ENCODE measurements around the gene RAMACL. TPM values are rescaled to one million over a fixed set of nuclear protein-coding genes. Genes with fewer than 3 reads are reported as not detected.

Gene RAMACL
- total RNA-seq, 4 donors from 2014 or later, result 8.2 to 10.8 (median 9.1) TPM

DNA sequence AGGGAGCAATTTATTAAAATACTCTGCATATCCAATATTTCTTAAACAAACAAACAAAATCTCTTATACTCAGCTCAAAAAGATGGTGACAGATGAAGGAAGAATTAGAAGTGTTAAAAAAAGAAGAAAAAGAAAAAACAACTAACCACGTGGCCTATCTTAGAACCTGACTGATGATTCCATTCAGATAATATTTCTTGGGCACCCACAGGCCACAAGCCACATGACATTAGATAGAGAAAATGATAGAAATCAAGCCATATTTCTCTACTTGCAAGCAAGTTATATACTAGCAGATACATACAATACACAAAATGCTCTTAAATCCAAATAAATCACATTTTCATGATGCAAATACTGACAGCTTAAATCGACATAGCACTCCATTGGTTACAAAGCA is 14.5 kb upstream of the RAMACL start:
- Histone ChIP-seq H3K9me3 (no peaks in the 10 kb centered on the region), H3K4me3 (no peak overlapping the region), H3K27me3 (no peaks in the 10 kb centered on the region), H3K4me1 (peaks cover 0 to 28% (median 15%) of the 10 kb centered on the region in 4 donors), H3K27ac (no peak overlapping the region), H3K36me3 (no peaks in the 10 kb centered on the region)
- DNase-seq (ENCODE audit: low spot score in 2 of 2), result no peak
- WGBS, 2 donors, result 69 to 79% methylated on average over 2 of the region's 2 CpGs
- TF ChIP-seq, protein P1, sequence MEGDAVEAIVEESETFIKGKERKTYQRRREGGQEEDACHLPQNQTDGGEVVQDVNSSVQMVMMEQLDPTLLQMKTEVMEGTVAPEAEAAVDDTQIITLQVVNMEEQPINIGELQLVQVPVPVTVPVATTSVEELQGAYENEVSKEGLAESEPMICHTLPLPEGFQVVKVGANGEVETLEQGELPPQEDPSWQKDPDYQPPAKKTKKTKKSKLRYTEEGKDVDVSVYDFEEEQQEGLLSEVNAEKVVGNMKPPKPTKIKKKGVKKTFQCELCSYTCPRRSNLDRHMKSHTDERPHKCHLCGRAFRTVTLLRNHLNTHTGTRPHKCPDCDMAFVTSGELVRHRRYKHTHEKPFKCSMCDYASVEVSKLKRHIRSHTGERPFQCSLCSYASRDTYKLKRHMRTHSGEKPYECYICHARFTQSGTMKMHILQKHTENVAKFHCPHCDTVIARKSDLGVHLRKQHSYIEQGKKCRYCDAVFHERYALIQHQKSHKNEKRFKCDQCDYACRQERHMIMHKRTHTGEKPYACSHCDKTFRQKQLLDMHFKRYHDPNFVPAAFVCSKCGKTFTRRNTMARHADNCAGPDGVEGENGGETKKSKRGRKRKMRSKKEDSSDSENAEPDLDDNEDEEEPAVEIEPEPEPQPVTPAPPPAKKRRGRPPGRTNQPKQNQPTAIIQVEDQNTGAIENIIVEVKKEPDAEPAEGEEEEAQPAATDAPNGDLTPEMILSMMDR (IDR thresholded peaks at IDR 0.05), result no peak

- 55 to 64% methylated on average over 5 of the region's 5 CpGs for WGBS, 2 donors
- Histone ChIP-seq H3K36me3 (no peaks in the 10 kb centered on the region), H3K27me3 (no peaks in the 10 kb centered on the region), H3K4me3 (no peak overlapping the region), H3K4me1 (peaks cover 0 to 32% (median 17%) of the 10 kb centered on the region in 4 donors), H3K27ac (peak overlapping the region; percentile 6 to 90 (median 72)), H3K9me3 (no peaks in the 10 kb centered on the region)
- no peak for DNase-seq (ENCODE audit: low spot score in 2 of 2)
- TF ChIP-seq POLR2A (IDR thresholded peaks at IDR 0.05), result no peak
- TF ChIP-seq EP300 (IDR thresholded peaks at IDR 0.05), result no peak
- TF ChIP-seq, protein P1 (IDR thresholded peaks at IDR 0.05), result no peak
These were observed 12.7 kb upstream of the RAMACL start for GRCh38 chr6:166599205-166599604.

GRCh38 chr6:166598441-166599138 is 12.1 kb upstream of the RAMACL start:
- Histone ChIP-seq H3K4me3 (no peak overlapping the region), H3K27me3 (no peaks in the 10 kb centered on the region), H3K27ac (peak overlapping the region; percentile 6 to 90 (median 72)), H3K9me3 (no peaks in the 10 kb centered on the region), H3K4me1 (peaks cover 0 to 32% (median 17%) of the 10 kb centered on the region in 4 donors), H3K36me3 (no peaks in the 10 kb centered on the region)
- DNase-seq (ENCODE audit: low spot score in 2 of 2), result peak in 1 of 2 donors; percentile 68
- 56 to 64% methylated on average over 11 of the region's 11 CpGs for WGBS, 2 donors
- TF ChIP-seq EP300 (IDR thresholded peaks at IDR 0.05), result peak; percentile 77 to 90
- TF ChIP-seq, protein P1 (IDR thresholded peaks at IDR 0.05), result no peak

DNA sequence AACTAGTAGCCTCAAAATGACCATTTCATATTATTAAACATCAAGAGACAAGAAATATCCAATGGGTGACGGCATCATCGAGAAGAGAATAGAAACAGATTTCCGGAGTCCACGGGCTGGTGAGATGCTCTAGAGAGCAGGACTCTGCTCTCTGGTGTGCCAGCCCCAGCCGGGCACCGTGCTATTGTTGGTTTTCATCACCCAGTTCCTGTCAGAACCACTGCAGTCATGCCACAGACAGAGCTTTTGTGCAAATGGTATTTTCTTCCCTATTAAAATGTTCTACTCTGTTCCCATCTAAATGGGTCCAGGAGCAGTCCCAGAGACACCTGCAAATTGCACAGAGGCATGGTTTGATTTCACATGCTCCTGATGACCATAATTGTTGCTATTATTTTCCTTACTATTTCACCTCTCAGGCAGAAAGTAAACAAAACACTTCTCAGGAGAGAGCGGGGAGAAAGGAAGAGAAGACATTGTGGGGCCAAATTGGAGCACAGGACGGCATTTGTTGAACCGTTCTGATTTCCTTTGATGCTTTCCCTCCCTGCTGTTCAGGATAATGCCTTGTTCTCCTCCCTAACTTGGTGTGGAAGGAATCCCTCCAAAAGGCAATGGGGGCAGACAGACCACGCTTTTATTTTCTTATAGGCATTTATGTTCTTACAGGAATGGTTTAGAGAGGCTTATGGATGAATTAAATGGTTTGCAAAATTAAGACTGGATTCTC is 11.4 kb upstream of the RAMACL start:
- Histone ChIP-seq H3K27me3 (no peaks in the 10 kb centered on the region), H3K27ac (peak overlapping the region in 3 of 4 donors; percentile 43 to 85 (median 58)), H3K4me1 (peaks cover 0 to 32% (median 17%) of the 10 kb centered on the region in 4 donors), H3K36me3 (no peaks in the 10 kb centered on the region), H3K9me3 (no peaks in the 10 kb centered on the region), H3K4me3 (no peak overlapping the region)
- no peak for DNase-seq (ENCODE audit: low spot score in 2 of 2)
- no peak for TF ChIP-seq POLR2A (IDR thresholded peaks at IDR 0.05)
- TF ChIP-seq, protein P1 (IDR thresholded peaks at IDR 0.05), result no peak
- TF ChIP-seq EP300 (IDR thresholded peaks at IDR 0.05), result no peak
- 74 to 78% methylated on average over 10 of the region's 10 CpGs for WGBS, 2 donors

All from tibial nerve (tissue), 4 donors.